Naive thymus-derived CD4-positive, alpha-beta T cell (primary cell): ENCODE data around the gene PRG3. TPM values are rescaled to one million over a fixed set of nuclear protein-coding genes. Genes with fewer than 3 reads are reported as not detected.

Source experiments
- ATAC-seq: fragments of 150-1000 bp; cut with Tn5 transposase; 2 replicates; pipeline ENCODE4 v1.10.0; 2021; ENCODE audit warnings: mild to moderate bottlenecking, moderate library complexity
- CTCF ChIA-PET: fragments of 350-600 bp; sonication (Branson Sonifier 250); formaldehyde crosslinking; loops from one replicate; lab custom pipeline; 2021; ENCODE audit warnings: antibody characterized with exemption; lab: Charles Lee
- POLR2A ChIA-PET: fragments of 350-600 bp; sonication (Branson Sonifier 250); formaldehyde crosslinking; loops from one replicate; lab custom pipeline; 2021; ENCODE audit warnings: antibody characterized with exemption, inconsistent platforms; lab: Charles Lee
- DNase-seq, 9 donors: peaks; one replicate each; pipeline versions ENCODE4 v3.0.0 to v3.0.0-alpha.2; 2020 to 2022; ENCODE audit warnings: mixed read lengths in 1 of 9
- H3K27ac ChIP-seq: one replicate; pipeline ENCODE4 v1.7.0; 2013; ENCODE audit warnings: mild to moderate bottlenecking, low read depth, low read length, moderate library complexity
- H3K27me3 ChIP-seq, 2 donors: one replicate each; pipeline ENCODE4 v1.7.0; 2013; ENCODE audit warnings: low read length in 2 of 2, mild to moderate bottlenecking in 2 of 2, moderate library complexity in 2 of 2; ENCODE audit not compliant: control insufficient read depth in 2 of 2, insufficient read depth in 2 of 2
- H3K36me3 ChIP-seq, 3 experiments: 1 replicate in 2 of 3; 2 replicates in 1 of 3; pipeline ENCODE4 v1.7.0; 2013; ENCODE audit warnings: low read length in 3 of 3, mild to moderate bottlenecking in 3 of 3, moderate library complexity in 1 of 3; ENCODE audit not compliant: insufficient read depth in 3 of 3, control insufficient read depth in 2 of 3
- H3K4me1 ChIP-seq, 2 donors: one replicate each; pipeline ENCODE4 v1.7.0; 2013; ENCODE audit warnings: low read length in 2 of 2, mild to moderate bottlenecking in 2 of 2, moderate library complexity in 1 of 2; ENCODE audit not compliant: control insufficient read depth in 2 of 2, insufficient read depth in 2 of 2
- H3K4me3 ChIP-seq: 2 replicates; pipeline ENCODE4 v1.7.0; 2013; ENCODE audit warnings: mild to moderate bottlenecking, low read length
- H3K9me3 ChIP-seq, 3 experiments: 1 replicate in 2 of 3; 2 replicates in 1 of 3; pipeline ENCODE4 v1.7.0; 2013; ENCODE audit warnings: low read length in 3 of 3; ENCODE audit not compliant: control insufficient read depth in 2 of 3
- H3K27ac Mint-ChIP-seq, 9 donors: one replicate each; pipeline ENCODE4 v1.8.0; 2020 to 2022; ENCODE audit warnings: mixed read lengths in 9 of 9, mild to moderate bottlenecking in 8 of 9, moderate library complexity in 5 of 9, inconsistent platforms in 2 of 9
- H3K27me3 Mint-ChIP-seq, 5 donors: one replicate each; pipeline ENCODE4 v1.8.0; 2021 to 2022; ENCODE audit warnings: mixed read lengths in 5 of 5, mild to moderate bottlenecking in 1 of 5
- H3K36me3 Mint-ChIP-seq, 5 donors: one replicate each; pipeline ENCODE4 v1.8.0; 2020 to 2022; ENCODE audit warnings: mixed read lengths in 5 of 5, mild to moderate bottlenecking in 3 of 5, inconsistent platforms in 1 of 5
- H3K4me1 Mint-ChIP-seq, 7 donors: one replicate each; pipeline ENCODE4 v1.8.0; 2020 to 2022; ENCODE audit warnings: mixed read lengths in 7 of 7, mild to moderate bottlenecking in 3 of 7, inconsistent platforms in 1 of 7
- H3K4me3 Mint-ChIP-seq, 10 donors: one replicate each; pipeline ENCODE4 v1.8.0; 2020 to 2022; ENCODE audit warnings: mild to moderate bottlenecking in 10 of 10, mixed read lengths in 10 of 10, moderate library complexity in 6 of 10, inconsistent platforms in 2 of 10
- H3K9me3 Mint-ChIP-seq, 11 donors: one replicate each; pipeline ENCODE4 v1.8.0; 2020 to 2022; ENCODE audit warnings: mixed read lengths in 11 of 11, mild to moderate bottlenecking in 4 of 11, inconsistent platforms in 1 of 11, moderate library complexity in 1 of 11
- intact Hi-C, 2 donors: fragments of 100-400 bp; cut with micrococcal nuclease; formaldehyde crosslinking; loops; one replicate each; pipeline ENCODE4 v1.15.1; 2023
- polyA plus RNA-seq, 2 donors: library from polyadenylated mRNA; unstranded; fragments of 300-500 nt; fragmentation: Illumina TruSeq; gene quantifications; one replicate each; pipeline ENCODE4 v1.2.3, GENCODE V29; 2021
- total RNA-seq, 6 experiments: library from RNA in 5 of 6; stranded (reverse) in 5 of 6; gene quantifications; 1 replicate in 5 of 6; 2 replicates in 1 of 6; pipeline ENCODE4 v1.2.3 and lab custom pipeline; 2021 to 2026

Gene PRG3
- total and polyA plus RNA-seq, 7 experiments from 2014 or later: not detected

DNA sequence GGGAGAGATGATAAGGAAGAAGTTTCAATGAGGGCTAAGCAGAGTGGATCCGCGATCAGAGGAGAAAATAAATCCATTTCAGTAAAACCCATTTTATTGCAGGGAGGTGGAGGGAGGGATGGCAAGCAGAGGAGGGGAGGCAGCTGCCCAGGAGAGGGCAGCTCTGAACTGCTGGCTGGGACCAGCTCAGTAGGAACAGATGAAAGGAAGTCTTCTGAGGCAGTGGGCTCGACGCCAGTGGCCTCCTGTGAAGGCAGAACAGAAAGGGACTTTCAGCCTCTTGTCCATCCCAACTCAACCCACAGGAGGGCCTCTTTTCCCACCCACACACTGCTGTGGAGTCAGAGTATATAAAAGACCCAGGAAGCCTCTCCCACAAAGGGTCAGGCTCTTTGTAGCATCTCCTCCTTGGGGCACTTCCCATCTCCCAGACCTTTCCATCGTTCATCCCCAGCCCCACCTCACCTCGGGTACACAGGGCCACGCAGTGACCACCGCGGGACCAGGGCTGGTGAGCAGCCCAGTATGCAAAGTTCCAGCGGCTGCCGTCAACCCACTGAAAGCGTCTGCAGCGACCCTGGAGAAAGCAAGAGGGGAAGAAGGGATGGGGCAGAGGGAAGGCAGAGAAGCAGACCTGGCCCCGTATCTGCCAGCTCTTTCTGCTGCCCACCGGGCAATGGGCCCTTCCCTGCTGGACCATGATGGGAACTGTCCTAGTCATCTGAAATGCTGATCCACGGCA is 6.5 kb upstream of the PRG3 start:
- H3K4me3 ChIP-seq: no peak overlapping the region
- peaks cover 0 to 3% (median 0%) of the 10 kb centered on the region in 5 donors for H3K36me3 Mint-ChIP-seq
- no peak overlapping the region for H3K27ac ChIP-seq
- no peaks in the 10 kb centered on the region for H3K4me1 ChIP-seq
- H3K9me3 Mint-ChIP-seq: no peaks in the 10 kb centered on the region
- no peak for ATAC-seq
- H3K27ac Mint-ChIP-seq: no peak overlapping the region
- H3K27me3 ChIP-seq: no peaks in the 10 kb centered on the region
- no peaks in the 10 kb centered on the region for H3K9me3 ChIP-seq
- H3K4me1 Mint-ChIP-seq: no peaks in the 10 kb centered on the region
- intact Hi-C loops: no loop called here
- H3K27me3 Mint-ChIP-seq: peaks cover 3 to 12% (median 6%) of the 10 kb centered on the region in 5 donors
- no peak overlapping the region for H3K4me3 Mint-ChIP-seq
- no peak for DNase-seq
- POLR2A ChIA-PET: no interaction called here
- H3K36me3 ChIP-seq: no peaks in the 10 kb centered on the region
- CTCF ChIA-PET: no interaction called here

DNA sequence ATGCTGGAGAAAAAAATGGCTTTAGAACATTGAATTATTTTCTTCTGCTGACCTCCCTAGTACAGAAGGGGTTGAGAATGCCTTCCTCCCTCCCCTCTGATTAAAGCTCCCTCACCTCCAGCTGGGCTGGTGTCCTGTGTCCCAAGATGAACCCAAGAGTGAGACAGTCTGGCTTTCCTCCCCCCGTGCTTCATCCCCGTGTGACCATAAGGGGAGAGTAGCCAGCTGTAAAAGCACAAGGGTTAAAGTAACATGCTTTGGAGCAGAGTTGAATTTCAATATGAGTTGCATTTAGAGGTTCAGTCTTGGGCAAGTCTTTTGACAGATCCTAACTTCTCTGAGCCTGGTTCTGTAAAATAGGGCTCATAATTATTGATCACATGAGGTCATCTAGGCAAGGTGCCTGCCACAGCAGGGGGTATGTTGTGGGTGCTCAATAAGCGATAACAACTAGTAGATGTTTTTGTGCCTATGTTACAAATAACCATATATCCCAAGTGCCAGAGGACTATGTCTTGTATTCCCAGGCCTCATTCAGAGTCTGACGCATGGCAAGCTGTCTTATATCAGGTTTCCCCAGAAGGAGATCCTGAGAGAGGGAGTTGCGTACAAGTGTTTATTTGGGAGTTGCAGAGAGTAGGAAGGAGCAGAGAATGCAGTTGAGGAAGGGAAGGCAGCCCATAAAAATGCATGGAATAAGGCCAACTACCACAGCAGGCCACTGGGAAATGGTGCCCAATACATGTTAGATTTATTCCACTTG is 5.4 kb upstream of the PRG3 start:
- ChIA-PET POLR2A (no interaction called here), CTCF (no interaction called here)
- no peak overlapping the region for H3K4me3 ChIP-seq
- no peaks in the 10 kb centered on the region for H3K36me3 ChIP-seq
- DNase-seq (no peak), ATAC-seq (no peak)
- Mint-ChIP-seq H3K27ac (no peak overlapping the region), H3K9me3 (no peaks in the 10 kb centered on the region), H3K27me3 (peaks cover 8 to 20% (median 12%) of the 10 kb centered on the region in 5 donors), H3K4me1 (no peaks in the 10 kb centered on the region), H3K4me3 (no peak overlapping the region), H3K36me3 (peaks cover 0 to 3% (median 0%) of the 10 kb centered on the region in 5 donors)
- intact Hi-C loops: no loop called here
- H3K27ac ChIP-seq: no peak overlapping the region
- H3K27me3 ChIP-seq: no peaks in the 10 kb centered on the region
- no peaks in the 10 kb centered on the region for H3K9me3 ChIP-seq
- H3K4me1 ChIP-seq: no peaks in the 10 kb centered on the region

DNA sequence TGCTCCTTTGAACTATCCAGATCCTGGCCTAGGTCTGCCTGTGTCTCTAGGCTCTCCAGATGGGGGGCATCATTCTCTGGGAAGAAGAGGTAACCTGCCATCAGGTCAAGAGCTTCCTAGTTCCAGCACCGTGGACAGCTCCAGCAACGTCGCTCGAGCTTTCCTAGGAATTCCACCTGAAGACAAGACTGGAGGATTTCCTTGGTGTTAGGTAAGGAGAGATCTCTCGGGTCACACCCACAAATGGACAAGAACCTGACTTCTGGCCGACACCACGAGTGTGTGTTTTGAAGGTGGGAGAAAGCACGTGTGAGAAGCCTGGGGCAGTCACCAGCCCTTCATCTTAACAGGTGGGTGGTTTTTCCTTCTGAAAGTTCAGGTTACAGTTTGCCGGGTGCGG is 1.2 kb downstream of the PRG3 start:
- no peak for DNase-seq
- no peak overlapping the region for H3K4me3 Mint-ChIP-seq
- Histone ChIP-seq H3K4me3 (no peak overlapping the region), H3K36me3 (no peaks in the 10 kb centered on the region), H3K9me3 (no peaks in the 10 kb centered on the region), H3K27me3 (peaks cover 0 to 2% of the 10 kb centered on the region in 2 donors), H3K4me1 (no peaks in the 10 kb centered on the region), H3K27ac (no peak overlapping the region)
- peaks cover 0 to 3% (median 0%) of the 10 kb centered on the region in 11 donors for H3K9me3 Mint-ChIP-seq
- H3K27ac Mint-ChIP-seq: no peak overlapping the region
- no peaks in the 10 kb centered on the region for H3K4me1 Mint-ChIP-seq
- ATAC-seq: no peak
- H3K36me3 Mint-ChIP-seq: peaks cover 0 to 3% (median 0%) of the 10 kb centered on the region in 5 donors
- peaks cover 12 to 25% (median 22%) of the 10 kb centered on the region in 5 donors for H3K27me3 Mint-ChIP-seq
- CTCF ChIA-PET: no interaction called here
- intact Hi-C loops: no loop called here
- POLR2A ChIA-PET: no interaction called here

DNA sequence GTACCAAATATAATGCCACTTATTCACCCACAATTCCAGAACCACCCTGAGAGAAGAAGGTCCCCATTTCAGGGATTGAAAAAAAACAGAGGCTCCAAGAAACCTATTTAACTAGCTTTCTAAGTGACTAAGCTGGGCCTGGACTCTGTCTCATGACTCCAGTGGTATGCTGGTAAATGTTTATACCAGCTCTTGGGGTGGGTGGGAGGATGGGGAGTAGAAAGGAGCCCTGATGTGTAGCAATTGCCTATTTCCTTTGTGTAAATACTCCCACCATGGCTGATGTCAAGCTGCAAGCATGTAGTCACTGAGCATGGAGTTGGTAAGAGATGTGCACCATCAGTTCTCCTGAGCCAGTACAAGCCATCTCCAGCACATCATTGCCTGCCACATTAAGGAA is 2.8 kb downstream of the PRG3 start:
- Histone ChIP-seq H3K27ac (no peak overlapping the region), H3K4me3 (no peak overlapping the region), H3K27me3 (peaks cover 0 to 2% of the 10 kb centered on the region in 2 donors), H3K36me3 (no peaks in the 10 kb centered on the region), H3K9me3 (no peaks in the 10 kb centered on the region), H3K4me1 (no peaks in the 10 kb centered on the region)
- no peak overlapping the region for H3K4me3 Mint-ChIP-seq
- intact Hi-C loops: no loop called here
- ChIA-PET POLR2A (no interaction called here), CTCF (no interaction called here)
- no peaks in the 10 kb centered on the region for H3K4me1 Mint-ChIP-seq
- H3K27me3 Mint-ChIP-seq: peaks cover 9 to 25% (median 22%) of the 10 kb centered on the region in 5 donors
- H3K9me3 Mint-ChIP-seq: peaks cover 0 to 3% (median 0%) of the 10 kb centered on the region in 11 donors
- H3K27ac Mint-ChIP-seq: no peak overlapping the region
- DNase-seq (no peak), ATAC-seq (no peak)
- H3K36me3 Mint-ChIP-seq: no peaks in the 10 kb centered on the region

DNA sequence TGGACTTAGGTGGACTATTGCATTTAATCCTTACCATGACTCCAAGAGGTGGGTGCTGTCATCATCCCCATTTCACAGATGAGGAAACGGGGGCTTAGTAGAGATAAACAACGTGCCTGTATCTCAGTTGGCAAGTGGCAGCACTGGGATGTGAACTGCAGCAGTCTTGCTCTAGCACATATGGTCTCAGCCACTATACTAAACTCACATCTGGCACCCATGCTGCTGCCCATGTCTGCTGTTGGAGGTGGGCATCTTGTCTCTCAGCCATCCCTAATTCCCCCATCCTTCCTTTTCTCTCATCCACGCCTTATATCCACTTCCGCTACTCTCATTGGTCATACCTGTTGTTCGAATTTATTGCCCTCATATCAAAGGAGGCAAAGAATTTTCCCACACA is 3.8 kb downstream of the PRG3 start:
- intact Hi-C loops: no loop called here
- Mint-ChIP-seq H3K4me1 (no peaks in the 10 kb centered on the region), H3K27ac (no peak overlapping the region), H3K9me3 (peaks cover 0 to 3% (median 0%) of the 10 kb centered on the region in 11 donors), H3K27me3 (peaks cover 5 to 17% (median 16%) of the 10 kb centered on the region in 5 donors), H3K36me3 (no peaks in the 10 kb centered on the region), H3K4me3 (no peak overlapping the region)
- H3K4me1 ChIP-seq: no peaks in the 10 kb centered on the region
- H3K27me3 ChIP-seq: peaks cover 0 to 2% of the 10 kb centered on the region in 2 donors
- ChIA-PET POLR2A (no interaction called here), CTCF (no interaction called here)
- H3K36me3 ChIP-seq: no peaks in the 10 kb centered on the region
- DNase-seq: no peak
- H3K4me3 ChIP-seq: no peak overlapping the region
- H3K9me3 ChIP-seq: no peaks in the 10 kb centered on the region
- no peak for ATAC-seq
- no peak overlapping the region for H3K27ac ChIP-seq

DNA sequence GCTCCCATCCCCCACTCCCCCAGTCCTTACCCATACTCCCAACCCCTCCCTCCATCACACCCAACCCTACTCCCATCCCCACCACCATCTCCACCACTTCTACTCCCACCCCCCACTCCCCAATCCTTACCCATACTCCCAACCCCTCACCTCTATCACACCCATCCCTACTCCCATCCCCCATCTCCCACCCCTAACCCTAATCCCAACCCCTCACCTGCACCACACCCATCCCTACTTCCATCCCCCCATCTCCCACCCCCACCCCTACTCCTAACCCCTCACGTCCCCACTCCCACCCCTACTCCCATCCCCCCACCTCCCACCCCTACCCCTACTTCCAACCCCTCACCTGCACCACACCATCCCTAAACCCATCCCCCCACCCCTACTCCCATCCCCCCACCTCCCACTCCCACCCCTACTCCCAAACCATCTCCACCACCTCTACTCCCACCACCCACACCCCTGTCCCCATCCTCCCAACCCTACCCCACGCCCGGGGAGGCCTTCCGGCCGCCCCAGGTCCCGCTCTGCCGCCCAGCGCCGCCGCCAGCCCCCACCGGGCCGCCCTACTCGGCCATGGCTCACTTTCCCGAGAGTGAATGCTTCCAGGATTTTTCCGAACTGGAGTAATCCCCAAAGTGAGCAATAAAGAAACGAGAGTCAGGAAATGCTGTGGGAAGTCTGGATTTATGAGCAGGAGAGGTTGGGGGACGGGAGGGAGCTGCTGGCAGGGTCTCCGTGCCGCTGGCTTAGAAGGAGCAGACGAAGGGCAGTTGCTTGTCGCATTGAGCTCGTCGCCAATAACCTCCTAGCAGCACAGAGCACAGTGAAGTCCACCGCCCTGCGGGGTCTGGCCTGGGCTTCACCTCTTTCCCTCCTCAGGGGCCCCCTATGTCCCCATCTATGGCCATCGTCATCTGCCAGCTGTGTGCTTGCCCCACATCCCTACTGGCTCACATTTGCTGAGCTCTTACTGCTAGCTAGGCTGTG is 4.6 kb downstream of the PRG3 start:
- Histone ChIP-seq H3K4me3 (no peak overlapping the region), H3K9me3 (no peaks in the 10 kb centered on the region), H3K27me3 (peaks cover 0 to 2% of the 10 kb centered on the region in 2 donors), H3K36me3 (no peaks in the 10 kb centered on the region), H3K4me1 (no peaks in the 10 kb centered on the region), H3K27ac (no peak overlapping the region)
- Mint-ChIP-seq H3K36me3 (no peaks in the 10 kb centered on the region), H3K4me1 (no peaks in the 10 kb centered on the region), H3K9me3 (peaks cover 0 to 3% (median 0%) of the 10 kb centered on the region in 11 donors), H3K27me3 (peaks cover 2 to 15% (median 12%) of the 10 kb centered on the region in 5 donors), H3K27ac (no peak overlapping the region), H3K4me3 (no peak overlapping the region)
- intact Hi-C loops: no loop called here
- ChIA-PET CTCF (no interaction called here), POLR2A (no interaction called here)
- no peak for DNase-seq
- ATAC-seq: no peak
